HL-60 (cell line): ENCODE results near the gene PTPRN2.

Source experiments
- CTCF ChIP-seq: IDR thresholded peaks from one replicate; pipeline ENCODE4 v1.5.1; 2011; ENCODE audit warnings: low read length, control low read depth, inconsistent platforms; ENCODE audit not compliant: insufficient read depth
- GABPA ChIP-seq: IDR thresholded peaks from 2 replicates; pipeline ENCODE4 v1.6.1; 2012; ENCODE audit warnings: low read depth
- POLR2AphosphoS5 ChIP-seq: IDR thresholded peaks from 2 replicates; pipeline ENCODE4 v1.6.1; 2012; ENCODE audit warnings: low read depth
- REST ChIP-seq: IDR thresholded peaks from 2 replicates; pipeline ENCODE4 v1.6.1; 2012; ENCODE audit warnings: low read depth; ENCODE audit not compliant: insufficient replicate concordance
- SPI1 ChIP-seq: IDR thresholded peaks from 2 replicates; pipeline ENCODE4 v1.6.1; 2012; ENCODE audit warnings: low read depth, mild to moderate bottlenecking, borderline replicate concordance

DNA sequence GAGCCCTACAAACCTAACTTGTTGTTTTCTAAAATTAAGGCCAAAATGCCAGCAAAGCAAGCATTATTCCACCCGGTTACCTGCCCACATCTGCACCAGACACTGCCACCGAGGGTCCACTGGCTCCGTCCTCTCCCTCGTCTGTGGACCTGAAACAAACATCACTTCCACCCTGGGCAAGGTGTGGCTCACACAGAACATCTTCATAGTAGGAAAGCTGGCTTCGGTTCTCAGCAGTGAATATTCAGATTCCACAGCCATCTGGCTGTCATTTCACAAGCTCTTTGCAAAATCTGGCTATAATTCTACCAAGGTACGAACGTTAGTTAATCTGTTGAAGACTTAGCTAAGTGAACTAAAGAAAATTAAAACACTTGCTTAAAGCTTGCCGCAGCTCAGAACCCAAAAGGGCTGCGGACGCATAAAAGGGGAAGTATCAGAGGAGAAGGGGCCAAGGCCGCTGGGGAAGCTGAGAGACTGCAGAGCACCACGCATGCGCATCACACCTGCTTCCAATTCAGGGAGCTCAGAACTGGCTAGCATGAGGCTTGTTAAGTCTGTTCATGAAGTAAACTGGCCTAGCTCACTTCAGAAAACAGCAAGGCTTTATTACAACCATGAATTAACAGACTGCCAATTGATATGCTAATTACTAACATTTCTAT lies 46.1 kb downstream of the PTPRN2 start:
- TF ChIP-seq REST (no peak), CTCF (no peak), POLR2AphosphoS5 (no peak), GABPA (no peak), SPI1 (peak; percentile 31; the same call in 1 of the 2 replicates)
